ENCODE results near the gene PRKACB. TPM values are rescaled to one million over a fixed set of nuclear protein-coding genes. Genes with fewer than 3 reads are reported as not detected.

Gene PRKACB
- total and polyA plus RNA-seq, 4 donors, result 5.9 to 18.2 (median 8.9) TPM

DNA sequence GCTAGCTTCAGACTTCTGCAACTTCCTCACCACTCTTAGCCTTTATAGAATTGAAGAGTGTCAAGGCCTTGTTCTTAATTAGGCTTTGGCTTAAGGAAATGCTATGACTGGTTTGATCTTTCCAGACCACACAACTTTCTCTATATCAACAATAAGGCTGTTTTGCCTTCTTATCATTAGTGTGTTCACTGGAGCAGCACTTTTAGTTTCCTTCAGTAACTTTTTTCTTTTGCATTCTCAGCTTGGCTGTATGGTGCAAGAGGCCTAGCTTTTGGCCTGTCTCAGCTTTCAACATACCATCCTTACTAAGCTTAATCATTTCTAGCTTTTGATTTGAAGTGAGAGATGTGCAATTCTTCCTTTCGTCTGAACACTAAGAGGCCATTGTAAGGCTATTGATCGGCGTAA lies 8.6 kb downstream of the PRKACB start:
- no peak overlapping the region for H3K27ac ChIP-seq (ENCODE audit: low read depth in 1 of 2, low read length in 2 of 2)
- H3K9ac ChIP-seq (ENCODE audit: low read depth in 1 of 2, low read length in 2 of 2), result no peak overlapping the region
- 88% methylated on average over 3 of the region's 3 CpGs for WGBS
- H3K36me3 ChIP-seq (ENCODE audit: control insufficient read depth in 4 of 4, insufficient read depth in 3 of 4, low read depth in 1 of 4, low read length in 3 of 4), result no peaks in the 10 kb centered on the region
- no peaks in the 10 kb centered on the region for H3K4me1 ChIP-seq (ENCODE audit: control insufficient read depth in 4 of 4, insufficient read depth in 4 of 4, low read length in 3 of 4)
- no peak overlapping the region for H3K4me3 ChIP-seq (ENCODE audit: low read depth in 1 of 3, low read length in 3 of 3)
- DNase-seq (ENCODE audit: low spot score), result no peak
- no peaks in the 10 kb centered on the region for H3K27me3 ChIP-seq (ENCODE audit: control insufficient read depth in 4 of 4, insufficient read depth in 4 of 4, low read length in 3 of 4)
- no peak for TF ChIP-seq FOXA2 (IDR thresholded peaks at IDR 0.05)
- TF ChIP-seq JUND (IDR thresholded peaks at IDR 0.05), result no peak
- TF ChIP-seq, protein P1, sequence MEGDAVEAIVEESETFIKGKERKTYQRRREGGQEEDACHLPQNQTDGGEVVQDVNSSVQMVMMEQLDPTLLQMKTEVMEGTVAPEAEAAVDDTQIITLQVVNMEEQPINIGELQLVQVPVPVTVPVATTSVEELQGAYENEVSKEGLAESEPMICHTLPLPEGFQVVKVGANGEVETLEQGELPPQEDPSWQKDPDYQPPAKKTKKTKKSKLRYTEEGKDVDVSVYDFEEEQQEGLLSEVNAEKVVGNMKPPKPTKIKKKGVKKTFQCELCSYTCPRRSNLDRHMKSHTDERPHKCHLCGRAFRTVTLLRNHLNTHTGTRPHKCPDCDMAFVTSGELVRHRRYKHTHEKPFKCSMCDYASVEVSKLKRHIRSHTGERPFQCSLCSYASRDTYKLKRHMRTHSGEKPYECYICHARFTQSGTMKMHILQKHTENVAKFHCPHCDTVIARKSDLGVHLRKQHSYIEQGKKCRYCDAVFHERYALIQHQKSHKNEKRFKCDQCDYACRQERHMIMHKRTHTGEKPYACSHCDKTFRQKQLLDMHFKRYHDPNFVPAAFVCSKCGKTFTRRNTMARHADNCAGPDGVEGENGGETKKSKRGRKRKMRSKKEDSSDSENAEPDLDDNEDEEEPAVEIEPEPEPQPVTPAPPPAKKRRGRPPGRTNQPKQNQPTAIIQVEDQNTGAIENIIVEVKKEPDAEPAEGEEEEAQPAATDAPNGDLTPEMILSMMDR (IDR thresholded peaks at IDR 0.05; ENCODE audit: low read depth, low read length, missing input control), result no peak
- TF ChIP-seq TAF1 (conservative IDR thresholded peaks at IDR 0.05), result no peak
- TF ChIP-seq NR2F2 (IDR thresholded peaks at IDR 0.05), result no peak
- no peak for TF ChIP-seq FOXA1 (IDR thresholded peaks at IDR 0.05)
- no peak for TF ChIP-seq SP1 (IDR thresholded peaks at IDR 0.05)
- TF ChIP-seq, protein P2, sequence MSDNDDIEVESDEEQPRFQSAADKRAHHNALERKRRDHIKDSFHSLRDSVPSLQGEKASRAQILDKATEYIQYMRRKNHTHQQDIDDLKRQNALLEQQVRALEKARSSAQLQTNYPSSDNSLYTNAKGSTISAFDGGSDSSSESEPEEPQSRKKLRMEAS (IDR thresholded peaks at IDR 0.05), result no peak
- TF ChIP-seq, protein P3, sequence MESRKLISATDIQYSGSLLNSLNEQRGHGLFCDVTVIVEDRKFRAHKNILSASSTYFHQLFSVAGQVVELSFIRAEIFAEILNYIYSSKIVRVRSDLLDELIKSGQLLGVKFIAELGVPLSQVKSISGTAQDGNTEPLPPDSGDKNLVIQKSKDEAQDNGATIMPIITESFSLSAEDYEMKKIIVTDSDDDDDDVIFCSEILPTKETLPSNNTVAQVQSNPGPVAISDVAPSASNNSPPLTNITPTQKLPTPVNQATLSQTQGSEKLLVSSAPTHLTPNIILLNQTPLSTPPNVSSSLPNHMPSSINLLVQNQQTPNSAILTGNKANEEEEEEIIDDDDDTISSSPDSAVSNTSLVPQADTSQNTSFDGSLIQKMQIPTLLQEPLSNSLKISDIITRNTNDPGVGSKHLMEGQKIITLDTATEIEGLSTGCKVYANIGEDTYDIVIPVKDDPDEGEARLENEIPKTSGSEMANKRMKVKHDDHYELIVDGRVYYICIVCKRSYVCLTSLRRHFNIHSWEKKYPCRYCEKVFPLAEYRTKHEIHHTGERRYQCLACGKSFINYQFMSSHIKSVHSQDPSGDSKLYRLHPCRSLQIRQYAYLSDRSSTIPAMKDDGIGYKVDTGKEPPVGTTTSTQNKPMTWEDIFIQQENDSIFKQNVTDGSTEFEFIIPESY (IDR thresholded peaks at IDR 0.05), result no peak
- TF ChIP-seq, protein P4, sequence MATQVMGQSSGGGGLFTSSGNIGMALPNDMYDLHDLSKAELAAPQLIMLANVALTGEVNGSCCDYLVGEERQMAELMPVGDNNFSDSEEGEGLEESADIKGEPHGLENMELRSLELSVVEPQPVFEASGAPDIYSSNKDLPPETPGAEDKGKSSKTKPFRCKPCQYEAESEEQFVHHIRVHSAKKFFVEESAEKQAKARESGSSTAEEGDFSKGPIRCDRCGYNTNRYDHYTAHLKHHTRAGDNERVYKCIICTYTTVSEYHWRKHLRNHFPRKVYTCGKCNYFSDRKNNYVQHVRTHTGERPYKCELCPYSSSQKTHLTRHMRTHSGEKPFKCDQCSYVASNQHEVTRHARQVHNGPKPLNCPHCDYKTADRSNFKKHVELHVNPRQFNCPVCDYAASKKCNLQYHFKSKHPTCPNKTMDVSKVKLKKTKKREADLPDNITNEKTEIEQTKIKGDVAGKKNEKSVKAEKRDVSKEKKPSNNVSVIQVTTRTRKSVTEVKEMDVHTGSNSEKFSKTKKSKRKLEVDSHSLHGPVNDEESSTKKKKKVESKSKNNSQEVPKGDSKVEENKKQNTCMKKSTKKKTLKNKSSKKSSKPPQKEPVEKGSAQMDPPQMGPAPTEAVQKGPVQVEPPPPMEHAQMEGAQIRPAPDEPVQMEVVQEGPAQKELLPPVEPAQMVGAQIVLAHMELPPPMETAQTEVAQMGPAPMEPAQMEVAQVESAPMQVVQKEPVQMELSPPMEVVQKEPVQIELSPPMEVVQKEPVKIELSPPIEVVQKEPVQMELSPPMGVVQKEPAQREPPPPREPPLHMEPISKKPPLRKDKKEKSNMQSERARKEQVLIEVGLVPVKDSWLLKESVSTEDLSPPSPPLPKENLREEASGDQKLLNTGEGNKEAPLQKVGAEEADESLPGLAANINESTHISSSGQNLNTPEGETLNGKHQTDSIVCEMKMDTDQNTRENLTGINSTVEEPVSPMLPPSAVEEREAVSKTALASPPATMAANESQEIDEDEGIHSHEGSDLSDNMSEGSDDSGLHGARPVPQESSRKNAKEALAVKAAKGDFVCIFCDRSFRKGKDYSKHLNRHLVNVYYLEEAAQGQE (IDR thresholded peaks at IDR 0.05), result no peak
- no peak for TF ChIP-seq RAD21 (IDR thresholded peaks at IDR 0.05)
- TF ChIP-seq HNF4G (IDR thresholded peaks at IDR 0.05), result no peak
- TF ChIP-seq YY1 (IDR thresholded peaks at IDR 0.05), result no peak
- TF ChIP-seq HNF4A (conservative IDR thresholded peaks at IDR 0.05), result no peak
- TF ChIP-seq, protein P5, sequence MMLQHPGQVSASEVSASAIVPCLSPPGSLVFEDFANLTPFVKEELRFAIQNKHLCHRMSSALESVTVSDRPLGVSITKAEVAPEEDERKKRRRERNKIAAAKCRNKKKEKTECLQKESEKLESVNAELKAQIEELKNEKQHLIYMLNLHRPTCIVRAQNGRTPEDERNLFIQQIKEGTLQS (IDR thresholded peaks at IDR 0.05), result no peak
- H3K9me3 ChIP-seq (ENCODE audit: control insufficient read depth in 4 of 4, low read length in 3 of 4), result no peaks in the 10 kb centered on the region

DNA sequence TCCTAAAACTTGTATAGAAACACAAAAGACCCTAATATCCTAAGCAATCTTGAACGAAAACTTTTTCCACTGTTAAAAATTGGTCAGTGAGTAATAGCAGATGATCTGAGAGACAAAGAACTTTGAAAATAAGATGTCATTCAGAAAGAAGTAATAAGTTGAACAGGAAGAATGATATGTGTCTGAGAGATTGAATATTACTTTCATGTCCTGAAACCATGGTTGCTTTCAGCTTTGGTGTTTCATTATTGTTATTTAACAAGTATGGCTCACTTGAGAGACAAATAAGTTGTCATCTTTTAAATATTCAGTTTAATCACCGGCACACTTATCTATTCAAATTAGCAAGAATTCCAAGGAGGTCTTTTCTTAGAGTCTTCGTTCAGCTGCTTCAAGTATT lies 11.4 kb downstream of the PRKACB start:
- no peak overlapping the region for H3K27ac ChIP-seq (ENCODE audit: low read depth in 1 of 2, low read length in 2 of 2)
- H3K9ac ChIP-seq (ENCODE audit: low read depth in 1 of 2, low read length in 2 of 2), result no peak overlapping the region
- no peaks in the 10 kb centered on the region for H3K27me3 ChIP-seq (ENCODE audit: control insufficient read depth in 4 of 4, insufficient read depth in 4 of 4, low read length in 3 of 4)
- DNase-seq (ENCODE audit: low spot score), result no peak
- H3K4me3 ChIP-seq (ENCODE audit: low read depth in 1 of 3, low read length in 3 of 3), result no peak overlapping the region
- WGBS, result 93% methylated on average over 3 of the region's 3 CpGs
- no peak for TF ChIP-seq HNF4G (IDR thresholded peaks at IDR 0.05)
- no peak for TF ChIP-seq YY1 (IDR thresholded peaks at IDR 0.05)
- no peak for TF ChIP-seq JUND (IDR thresholded peaks at IDR 0.05)
- no peak for TF ChIP-seq RXRA (IDR thresholded peaks at IDR 0.05)
- TF ChIP-seq NR2F2 (IDR thresholded peaks at IDR 0.05), result no peak
- TF ChIP-seq, protein P2 (IDR thresholded peaks at IDR 0.05), result no peak
- TF ChIP-seq, protein P4 (IDR thresholded peaks at IDR 0.05), result no peak
- no peaks in the 10 kb centered on the region for H3K36me3 ChIP-seq (ENCODE audit: control insufficient read depth in 4 of 4, insufficient read depth in 3 of 4, low read depth in 1 of 4, low read length in 3 of 4)
- no peaks in the 10 kb centered on the region for H3K9me3 ChIP-seq (ENCODE audit: control insufficient read depth in 4 of 4, low read length in 3 of 4)
- no peaks in the 10 kb centered on the region for H3K4me1 ChIP-seq (ENCODE audit: control insufficient read depth in 4 of 4, insufficient read depth in 4 of 4, low read length in 3 of 4)
